Mammary epithelial cell (primary cell): ENCODE results near the gene TRIM38.
"Not testable (repeated sequence)": the region's sequence is repeated elsewhere in the genome, so short reads cannot be mapped to it uniquely, and the experiment has no call there.

Experiments used
- EZH2 ChIP-seq: IDR thresholded peaks from 2 replicates; pipeline ENCODE4 v1.6.1; 2012; ENCODE audit warnings: low read length, inconsistent platforms, borderline replicate concordance
- TF ChIP-seq, protein P1 (sequence below), 2 donors: IDR thresholded peaks in 1 of 2; conservative IDR thresholded peaks in 1 of 2; 2 replicates each; pipeline ENCODE4 v1.5.1; 2011 to 2012; ENCODE audit warnings: inconsistent platforms in 2 of 2, low read length in 2 of 2, mild to moderate bottlenecking in 2 of 2, control low read depth in 1 of 2, low read depth in 1 of 2; ENCODE audit not compliant: insufficient read depth in 1 of 2; ENCODE audit errors: extremely low read depth in 1 of 2

- TF ChIP-seq, protein P1, sequence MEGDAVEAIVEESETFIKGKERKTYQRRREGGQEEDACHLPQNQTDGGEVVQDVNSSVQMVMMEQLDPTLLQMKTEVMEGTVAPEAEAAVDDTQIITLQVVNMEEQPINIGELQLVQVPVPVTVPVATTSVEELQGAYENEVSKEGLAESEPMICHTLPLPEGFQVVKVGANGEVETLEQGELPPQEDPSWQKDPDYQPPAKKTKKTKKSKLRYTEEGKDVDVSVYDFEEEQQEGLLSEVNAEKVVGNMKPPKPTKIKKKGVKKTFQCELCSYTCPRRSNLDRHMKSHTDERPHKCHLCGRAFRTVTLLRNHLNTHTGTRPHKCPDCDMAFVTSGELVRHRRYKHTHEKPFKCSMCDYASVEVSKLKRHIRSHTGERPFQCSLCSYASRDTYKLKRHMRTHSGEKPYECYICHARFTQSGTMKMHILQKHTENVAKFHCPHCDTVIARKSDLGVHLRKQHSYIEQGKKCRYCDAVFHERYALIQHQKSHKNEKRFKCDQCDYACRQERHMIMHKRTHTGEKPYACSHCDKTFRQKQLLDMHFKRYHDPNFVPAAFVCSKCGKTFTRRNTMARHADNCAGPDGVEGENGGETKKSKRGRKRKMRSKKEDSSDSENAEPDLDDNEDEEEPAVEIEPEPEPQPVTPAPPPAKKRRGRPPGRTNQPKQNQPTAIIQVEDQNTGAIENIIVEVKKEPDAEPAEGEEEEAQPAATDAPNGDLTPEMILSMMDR (conservative IDR thresholded peaks at IDR 0.05 in 1 of 2, IDR thresholded peaks at IDR 0.05 in 1 of 2; ENCODE audit: extremely low read depth in 1 of 2, insufficient read depth in 1 of 2, low read depth in 1 of 2, low read length in 2 of 2), result not testable (repeated sequence)
- not testable (repeated sequence) for TF ChIP-seq EZH2
Measured at GRCh38 chr6:25999225-25999624, 36.6 kb downstream of the TRIM38 start.
